Ecto neural progenitor cell (in vitro differentiated cells): ENCODE measurements around the gene ADM2.

ENCODE experiments used
- DNase-seq: peaks from one replicate; pipeline ENCODE4 v3.0.0-alpha.2; 2018; ENCODE audit warnings: low spot score

The ADM2 gene

DNA sequence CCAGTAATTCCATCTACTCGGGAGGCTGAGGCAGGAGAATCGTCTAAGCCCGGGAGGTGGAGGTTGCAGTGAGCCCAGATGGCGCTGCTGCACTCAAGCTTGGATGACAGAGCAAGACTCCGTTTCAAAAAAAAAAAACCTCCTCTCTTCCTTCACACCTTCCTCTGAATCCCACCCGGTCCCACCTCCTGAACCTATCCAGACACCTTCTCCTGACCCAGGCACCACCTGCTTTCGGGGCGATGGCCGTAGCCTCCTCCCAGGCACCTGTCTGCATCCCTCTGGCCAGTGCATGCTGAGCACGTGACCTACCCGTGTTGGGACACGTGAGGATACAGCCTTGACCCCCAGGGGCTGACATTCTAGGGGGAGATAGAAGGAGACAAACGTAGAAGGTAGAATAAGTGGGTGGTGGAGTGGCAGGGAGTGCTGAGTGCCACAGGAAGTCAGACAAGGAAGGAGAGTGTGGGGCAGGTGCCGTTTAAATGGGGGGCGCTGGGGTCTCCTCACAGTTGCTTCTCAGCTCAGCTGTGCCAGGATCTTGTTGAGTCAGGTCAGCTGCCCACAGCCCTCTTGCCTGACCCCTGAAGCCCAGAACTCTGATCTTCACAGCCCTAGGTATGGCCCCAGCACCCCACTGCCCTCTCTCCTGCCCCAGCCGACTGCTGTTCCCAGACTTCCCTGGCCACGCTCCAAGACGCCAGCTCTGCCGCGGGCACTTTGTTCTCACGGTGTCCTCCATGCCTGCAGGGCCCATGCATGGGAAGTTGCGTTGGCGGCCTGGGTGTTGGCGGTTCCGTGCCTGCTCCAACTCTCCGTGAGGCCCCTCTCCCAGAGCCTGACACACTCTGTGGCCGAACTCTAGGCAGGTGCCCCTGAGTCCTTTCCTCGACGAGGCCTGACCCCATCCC, 4.1 kb downstream of the ADM2 start:
- DNase-seq, result no peak

DNA sequence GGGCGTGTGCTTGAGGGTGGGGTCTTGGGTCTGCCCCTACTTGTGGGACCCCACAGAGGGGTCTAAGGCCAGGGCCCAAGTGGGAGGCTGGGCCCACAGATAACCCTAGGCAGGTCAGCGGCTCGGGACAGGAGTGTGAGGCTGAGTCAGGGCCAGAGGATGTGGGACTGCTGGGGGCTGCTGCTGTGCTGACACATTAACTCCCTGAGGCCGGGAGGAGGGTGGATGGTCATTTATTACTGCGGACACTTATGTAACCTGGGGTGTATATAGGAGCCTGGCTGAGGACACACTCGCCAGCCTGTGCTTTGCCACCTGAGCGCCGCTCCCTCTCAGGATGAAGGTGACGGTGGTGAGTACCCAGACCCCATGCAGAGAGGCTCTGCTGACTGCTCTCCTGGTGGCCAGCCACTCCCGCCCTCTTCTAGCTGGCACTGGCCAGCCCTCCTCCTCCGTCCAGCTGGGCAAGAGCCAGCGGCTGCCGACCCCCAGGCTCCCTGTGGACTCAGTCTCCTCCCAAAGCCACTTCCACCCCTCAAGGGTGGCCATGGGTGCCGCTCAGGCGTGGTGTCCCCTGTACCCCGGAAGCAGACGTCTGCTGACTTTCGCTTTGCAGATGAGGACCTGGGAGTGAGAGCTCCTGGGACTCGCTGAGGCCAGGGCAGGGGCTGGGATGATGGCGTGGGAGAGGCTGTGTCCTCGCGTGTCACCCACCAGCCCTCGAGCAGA, 5.4 kb downstream of the ADM2 start, which contains the start of gene MIOX:
Gene MIOX, plus strand, starts transcription at position 299 of the 729 bp plus-strand sequence. Its CDS starts 39 bp downstream, at position 338.
- DNase-seq, result no peak

DNA sequence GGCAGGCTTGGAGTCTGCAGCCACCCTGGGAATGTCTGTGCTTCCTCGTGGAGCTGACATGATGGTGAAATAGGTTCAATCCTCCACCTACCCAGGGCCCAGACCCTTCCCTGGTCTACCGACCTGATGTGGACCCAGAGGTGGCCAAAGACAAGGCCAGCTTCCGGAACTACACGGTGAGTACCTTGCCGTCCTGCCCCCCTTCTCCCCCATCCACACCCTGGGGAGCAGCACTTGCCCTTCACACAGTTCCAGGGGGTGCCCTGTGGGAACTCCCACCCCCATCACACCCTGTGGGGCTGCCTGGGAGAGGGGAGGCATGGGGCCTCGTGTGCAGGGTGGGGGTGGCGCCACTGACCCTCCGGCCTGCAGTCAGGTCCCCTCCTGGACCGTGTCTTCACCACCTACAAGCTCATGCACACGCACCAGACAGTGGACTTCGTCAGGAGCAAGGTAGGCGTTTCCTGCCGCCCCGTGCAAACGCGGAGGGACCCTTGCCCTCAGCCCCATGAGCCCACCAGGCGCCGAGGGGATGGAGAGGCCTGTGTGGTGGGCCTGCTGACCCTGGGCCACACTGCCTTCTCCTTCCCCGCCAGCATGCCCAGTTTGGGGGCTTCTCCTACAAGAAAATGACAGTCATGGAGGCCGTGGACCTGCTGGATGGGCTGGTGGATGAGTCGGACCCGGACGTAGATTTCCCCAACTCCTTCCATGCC, 6.1 kb downstream of the ADM2 start:
- DNase-seq, result no peak

- DNase-seq, result no peak
Observed at GRCh38 chr22:50488006-50488677, 6.8 kb downstream of the ADM2 start.

GRCh38 chr22:50488886-50489285, 7.5 kb downstream of the ADM2 start:
- DNase-seq, result no peak

- DNase-seq, result no peak
Observed at GRCh38 chr22:50489363-50490243, 8.3 kb downstream of the ADM2 start.

DNA sequence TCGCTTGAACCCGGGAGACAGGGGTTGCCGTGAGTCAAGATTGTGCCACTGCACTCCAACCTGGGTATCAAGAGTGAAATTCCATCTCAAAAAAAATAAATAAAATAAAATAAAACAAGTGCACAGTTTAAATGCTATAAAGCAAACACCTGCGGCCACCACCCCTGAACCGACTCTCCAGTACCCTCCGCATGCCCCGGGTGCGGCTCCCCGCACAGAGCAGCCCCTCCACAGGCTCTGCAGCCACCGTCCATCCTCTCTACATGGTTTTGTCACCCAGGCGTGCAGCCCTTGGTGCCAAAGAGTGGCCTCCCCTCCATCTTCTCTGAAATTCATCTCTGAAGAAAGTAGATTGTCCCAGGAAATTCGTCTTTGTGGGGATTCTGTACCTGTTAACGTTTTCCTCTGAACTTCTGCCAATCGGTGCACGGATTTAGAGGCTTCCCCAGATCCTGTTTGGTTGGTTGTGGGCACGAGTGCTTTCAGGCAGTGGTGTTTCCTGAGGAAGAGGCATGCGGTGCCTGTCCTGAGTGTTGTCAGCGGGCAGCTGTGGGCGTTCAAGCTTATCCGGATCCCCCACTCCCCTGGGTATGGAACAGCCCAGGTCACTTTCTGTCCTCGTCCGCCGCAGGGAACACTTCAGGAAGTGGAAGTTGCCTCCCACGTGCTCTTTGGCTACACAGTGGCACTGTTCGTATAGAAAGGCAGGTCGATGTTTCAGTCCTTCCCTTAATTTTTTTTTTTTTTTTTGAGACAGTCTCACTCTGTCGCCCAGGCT, 9.4 kb downstream of the ADM2 start:
- DNase-seq, result no peak

DNA sequence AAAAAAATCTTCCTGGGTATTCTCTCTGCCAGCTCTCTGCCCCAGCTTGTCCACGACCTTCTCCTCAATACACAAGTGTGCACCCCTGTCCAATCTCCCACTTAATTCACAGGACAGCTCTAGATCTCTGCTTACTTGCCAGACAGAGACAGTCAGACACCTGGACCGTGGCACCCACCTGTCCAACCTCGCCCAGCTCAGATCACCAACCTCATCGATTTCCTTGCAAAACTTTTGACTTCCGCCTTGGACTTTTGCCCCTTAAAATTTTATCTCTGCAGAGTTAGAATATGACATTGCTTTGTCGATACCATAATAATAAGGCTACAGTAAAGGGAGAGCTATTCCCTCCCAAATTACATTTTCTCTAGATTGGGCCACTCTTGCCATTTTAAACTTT, 15.8 kb downstream of the ADM2 start:
- no peak for DNase-seq

- DNase-seq, result peak; percentile 75
Observed at GRCh38 chr22:50498322-50498890, 17.1 kb downstream of the ADM2 start.

- DNase-seq, result no peak
Observed at GRCh38 chr22:50500452-50500851, 19.1 kb downstream of the ADM2 start.

GRCh38 chr22:50502096-50502495, 20.8 kb downstream of the ADM2 start:
- DNase-seq, result no peak

DNA sequence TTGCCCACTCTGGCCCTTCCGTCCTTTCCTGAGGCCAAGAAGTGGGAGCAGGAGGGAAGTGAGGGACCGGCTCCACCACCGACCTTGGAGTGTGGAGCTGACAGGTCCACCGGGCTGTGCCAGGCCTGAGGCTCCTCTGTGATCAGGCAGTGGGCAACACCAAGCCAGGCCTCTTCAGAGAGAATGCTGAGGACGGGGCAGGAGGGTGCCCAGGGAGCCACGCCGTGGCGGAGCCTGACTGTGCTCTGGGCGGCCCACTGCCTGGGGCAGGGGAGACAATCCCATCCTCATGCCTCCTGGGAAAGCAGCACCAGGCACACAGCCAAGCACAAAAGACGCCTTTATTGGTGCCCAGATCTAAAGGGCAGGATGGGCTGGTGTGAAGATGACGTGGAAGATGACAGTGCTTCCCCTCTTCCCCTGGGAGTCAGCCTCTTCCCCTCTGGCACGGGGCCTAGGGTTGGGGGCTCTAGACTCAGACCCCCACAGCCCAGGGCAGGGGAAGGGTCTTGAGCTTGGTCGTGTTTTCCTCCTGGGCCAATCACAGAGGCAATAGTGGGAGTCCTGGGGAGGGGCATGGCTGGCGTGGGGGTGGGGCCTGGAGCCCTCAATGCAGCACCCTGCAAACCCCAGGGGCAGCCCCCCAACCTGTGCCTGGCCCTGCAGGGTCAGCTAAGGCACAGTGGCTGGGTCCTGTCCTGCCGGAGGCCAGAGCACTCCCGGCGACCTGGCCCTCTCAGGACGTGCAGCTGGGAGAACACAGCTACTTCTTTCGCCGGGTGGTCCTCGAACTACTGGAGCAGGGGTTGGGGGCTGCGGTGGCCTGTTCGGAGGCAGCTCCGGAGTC, 21.5 kb downstream of the ADM2 start:
- peak; percentile 42 for DNase-seq

- DNase-seq, result peak; percentile 49
Observed at GRCh38 chr22:50503475-50504145, 22.3 kb downstream of the ADM2 start.

DNA sequence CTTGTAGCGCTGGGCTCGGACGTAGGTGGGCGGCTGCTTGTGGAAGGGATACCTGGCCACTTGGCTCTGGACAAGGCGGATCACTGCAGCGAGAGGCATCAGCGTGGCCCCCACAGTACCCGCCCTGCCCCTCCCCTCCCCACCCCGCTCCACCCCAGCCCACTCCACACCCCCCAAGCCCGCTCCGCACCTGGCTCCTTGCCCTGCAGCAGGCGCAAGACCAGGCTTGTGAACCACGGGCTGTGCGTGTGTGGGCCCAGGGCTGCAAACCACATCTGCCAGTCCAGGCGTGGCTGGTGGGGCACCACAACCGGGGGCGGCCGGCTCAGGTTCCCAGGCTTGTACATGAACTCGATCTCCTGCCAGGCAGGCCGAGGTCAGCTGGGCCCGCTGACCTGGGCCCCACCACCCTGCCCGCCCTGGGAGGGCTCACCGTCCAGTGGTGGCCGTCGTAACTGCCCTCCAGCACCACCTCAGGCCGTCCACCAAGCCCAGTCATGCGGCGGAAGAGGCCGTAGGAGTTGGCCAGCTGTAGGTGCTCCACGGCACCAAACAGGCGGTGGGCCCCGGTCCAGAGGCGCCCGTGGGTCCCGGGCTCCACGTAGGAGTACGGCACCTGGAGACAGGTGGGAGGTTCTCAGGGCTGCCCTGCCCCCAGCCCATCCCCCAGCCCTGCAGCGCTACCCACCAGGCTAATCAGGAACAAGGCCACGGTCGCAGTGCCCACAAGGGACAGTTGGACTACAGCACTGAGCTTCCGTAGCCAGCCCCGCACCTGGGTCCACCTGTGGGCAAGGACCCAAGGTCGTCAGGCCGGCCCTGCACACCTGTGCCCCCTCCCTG, 23.2 kb downstream of the ADM2 start:
- peak; percentile 43 for DNase-seq

- DNase-seq, result peak; percentile 39
Observed at GRCh38 chr22:50505276-50505775, 24.0 kb downstream of the ADM2 start.

DNA sequence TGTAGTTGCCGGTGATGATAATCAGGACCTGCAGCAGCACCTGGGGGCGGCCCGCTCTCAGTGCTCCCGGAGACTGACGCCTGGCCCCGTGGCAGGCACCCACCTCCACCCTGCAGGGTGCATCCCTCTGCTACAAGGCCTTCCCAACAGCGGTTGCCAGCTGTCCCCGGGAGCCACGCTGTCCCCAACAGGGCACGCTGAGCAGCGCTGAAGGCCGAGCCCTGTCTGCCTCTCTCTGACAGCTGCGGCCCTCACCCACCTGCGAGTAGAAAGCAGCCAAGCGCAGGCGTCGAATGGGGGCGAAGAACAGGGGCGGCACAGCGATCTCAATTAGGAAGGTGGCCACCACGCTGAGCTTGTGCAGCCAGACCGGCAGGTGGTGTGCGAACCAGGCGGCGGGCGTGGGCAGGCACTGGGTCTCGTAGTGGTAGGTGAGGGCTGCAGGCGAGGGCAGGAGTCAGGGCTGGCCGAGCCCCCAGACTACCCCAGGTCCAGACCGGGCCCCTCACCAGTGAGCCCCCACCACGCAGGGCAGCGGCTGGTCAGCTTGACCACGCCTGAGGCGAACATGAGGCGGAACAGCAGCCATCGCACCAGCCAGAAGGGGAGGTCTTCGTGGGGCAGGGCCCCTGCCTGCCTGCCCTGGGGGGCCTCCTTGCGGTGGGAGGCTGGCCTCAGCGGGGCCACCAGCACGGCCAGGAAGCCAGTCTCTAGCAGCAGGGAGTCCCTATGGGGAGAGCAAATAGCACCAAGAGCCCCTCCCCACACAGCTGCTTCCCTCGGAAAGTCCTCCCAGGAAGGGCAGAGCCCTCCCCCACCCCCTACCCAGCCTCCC, 24.6 kb downstream of the ADM2 start:
- DNase-seq, result peak; percentile 52
